ENCODE data around the gene JAM3.

DNA sequence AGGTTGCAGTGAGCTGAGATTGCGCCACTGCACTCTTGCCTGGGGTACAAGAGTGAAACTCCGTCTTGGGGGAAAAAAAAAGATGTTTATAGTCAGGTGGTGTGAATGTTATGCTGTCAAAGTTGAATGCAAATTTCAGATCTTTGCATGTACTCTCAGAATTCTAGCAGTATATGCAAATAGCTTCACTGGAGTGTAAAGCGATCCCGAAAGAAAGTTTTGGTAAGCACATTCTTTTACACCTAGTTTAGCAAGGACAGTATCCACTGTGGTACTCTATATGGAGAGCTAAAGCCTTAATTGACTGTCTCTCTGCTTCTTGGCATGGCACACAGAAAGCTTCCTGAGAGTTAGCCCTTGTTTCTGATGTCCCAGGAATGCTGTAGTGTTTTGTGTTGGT, 4.0 kb downstream of the JAM3 start:
- no peak for TF ChIP-seq ZZZ3 (CRISPR knock-in tag; IDR thresholded peaks at IDR 0.05; ENCODE audit: borderline replicate concordance)
- TF ChIP-seq PCBP1 (IDR thresholded peaks at IDR 0.05; ENCODE audit: borderline replicate concordance, low read depth, low read length), result no peak
- TF ChIP-seq JUN (CRISPR knock-in tag; IDR thresholded peaks at IDR 0.05), result no peak
- TF ChIP-seq, protein P1, sequence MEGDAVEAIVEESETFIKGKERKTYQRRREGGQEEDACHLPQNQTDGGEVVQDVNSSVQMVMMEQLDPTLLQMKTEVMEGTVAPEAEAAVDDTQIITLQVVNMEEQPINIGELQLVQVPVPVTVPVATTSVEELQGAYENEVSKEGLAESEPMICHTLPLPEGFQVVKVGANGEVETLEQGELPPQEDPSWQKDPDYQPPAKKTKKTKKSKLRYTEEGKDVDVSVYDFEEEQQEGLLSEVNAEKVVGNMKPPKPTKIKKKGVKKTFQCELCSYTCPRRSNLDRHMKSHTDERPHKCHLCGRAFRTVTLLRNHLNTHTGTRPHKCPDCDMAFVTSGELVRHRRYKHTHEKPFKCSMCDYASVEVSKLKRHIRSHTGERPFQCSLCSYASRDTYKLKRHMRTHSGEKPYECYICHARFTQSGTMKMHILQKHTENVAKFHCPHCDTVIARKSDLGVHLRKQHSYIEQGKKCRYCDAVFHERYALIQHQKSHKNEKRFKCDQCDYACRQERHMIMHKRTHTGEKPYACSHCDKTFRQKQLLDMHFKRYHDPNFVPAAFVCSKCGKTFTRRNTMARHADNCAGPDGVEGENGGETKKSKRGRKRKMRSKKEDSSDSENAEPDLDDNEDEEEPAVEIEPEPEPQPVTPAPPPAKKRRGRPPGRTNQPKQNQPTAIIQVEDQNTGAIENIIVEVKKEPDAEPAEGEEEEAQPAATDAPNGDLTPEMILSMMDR (CRISPR knock-in tag; IDR thresholded peaks at IDR 0.05), result no peak
- TF ChIP-seq ZNF567 (CRISPR knock-in tag; IDR thresholded peaks at IDR 0.05; ENCODE audit: borderline replicate concordance), result no peak
- TF ChIP-seq NFE2L2 (IDR thresholded peaks at IDR 0.05; ENCODE audit: low read length), result no peak
